K562 (cell line): ENCODE data around the gene LILRA6. TPM values are rescaled to one million over a fixed set of nuclear protein-coding genes. Genes with fewer than 3 reads are reported as not detected.

Source experiments
- GATAD2B ChIP-seq: fragments of 450-650 bp; IDR thresholded peaks from 2 replicates; pipeline ENCODE4 v1.6.1; 2017; ENCODE audit warnings: mild to moderate bottlenecking, borderline replicate concordance
- KLF1 ChIP-seq: fragments of 450-650 bp; IDR thresholded peaks from 2 replicates; pipeline ENCODE4 v1.6.1; 2016; ENCODE audit warnings: missing genetic modification characterization, missing compliant biosample characterization
- NEUROD1 ChIP-seq: fragments of 150-350 bp; IDR thresholded peaks from 2 replicates; pipeline ENCODE4 v1.6.1; 2014; ENCODE audit warnings: borderline replicate concordance, low read length, low read depth; ENCODE audit not compliant: partially characterized antibody
- POLR3G ChIP-seq: IDR thresholded peaks from 2 replicates; pipeline ENCODE4 v1.6.1; 2011; ENCODE audit not compliant: insufficient read length, insufficient replicate concordance; ENCODE audit errors: extremely low read depth
- SAP30 ChIP-seq: fragments of 200-600 bp; sonication (generic); IDR thresholded peaks from 2 replicates; pipeline ENCODE4 v1.6.1; 2012; ENCODE audit warnings: borderline replicate concordance, low read depth, mild to moderate bottlenecking, moderate library complexity, low read length, control low read depth, inconsistent platforms; ENCODE audit not compliant: insufficient read depth, poor library complexity, severe bottlenecking
- SREBF1 ChIP-seq: fragments of 150-350 bp; IDR thresholded peaks from 2 replicates; pipeline ENCODE4 v1.6.1; 2014; ENCODE audit warnings: antibody characterized with exemption, low read depth, low read length, borderline replicate concordance
- SRF ChIP-seq, 2 experiments: fragments of 250-450, 450-650 bp in 1 of 2; sonication (Bioruptor Pico) in 1 of 2; sonication (generic) in 1 of 2; formaldehyde crosslinking; IDR thresholded peaks; 2 replicates each; pipeline versions ENCODE4 v1.5.0 to v1.5.1; 2020 to 2022; ENCODE audit warnings: mild to moderate bottlenecking in 1 of 2, missing genetic modification reagents in 1 of 2
- SUPT5H ChIP-seq: fragments of 450-650 bp; IDR thresholded peaks from 2 replicates; pipeline ENCODE4 v1.6.1; 2016
- ZC3H8 ChIP-seq: fragments of 450-650 bp; IDR thresholded peaks from 2 replicates; pipeline ENCODE4 v1.6.1; 2017
- ZNF12 ChIP-seq: sonication (generic); formaldehyde crosslinking; IDR thresholded peaks from 2 replicates; pipeline ENCODE4 v1.4.0; 2020; ENCODE audit warnings: mild to moderate bottlenecking, missing genetic modification reagents
- ZNF316 ChIP-seq: fragments of 450-650 bp; IDR thresholded peaks from 2 replicates; pipeline ENCODE4 v1.6.1; 2016
- ZNF324 ChIP-seq: fragments of 250-450 bp; sonication (Bioruptor Pico); IDR thresholded peaks from 2 replicates; pipeline ENCODE4 v1.4.0; 2020; ENCODE audit warnings: mild to moderate bottlenecking
- ZNF431 ChIP-seq: sonication (generic); formaldehyde crosslinking; IDR thresholded peaks from 2 replicates; pipeline ENCODE4 v1.8.0; 2022; ENCODE audit warnings: mild to moderate bottlenecking, missing genetic modification reagents
- ZNF668 ChIP-seq: fragments of 250-450 bp; sonication (Bioruptor Pico); IDR thresholded peaks from 2 replicates; pipeline ENCODE4 v1.8.0; 2022; ENCODE audit warnings: mild to moderate bottlenecking, inconsistent platforms
- ZNF785 ChIP-seq: fragments of 250-450 bp; sonication (Bioruptor Pico); IDR thresholded peaks from 2 replicates; pipeline ENCODE4 v1.4.0; 2020; ENCODE audit warnings: mild to moderate bottlenecking
- polyA plus RNA-seq, 8 experiments: library from polyadenylated mRNA; depleted of rRNA in 4 of 8; stranded (reverse) in 5 of 8; unstranded in 3 of 8; fragments of >200 nt; fragmentation: Nextera tagmentation in 2 of 8; fragmentation: Illumina TruSeq in 1 of 8; extraction: Ambion mirVana in 2 of 8; extraction: Trizol in 1 of 8; gene quantifications; 2 replicates each; pipeline versions ENCODE4 v1.2.1 to v1.2.3, GENCODE V29; 2011 to 2014; ENCODE audit warnings: inconsistent platforms in 1 of 8, missing spikeins in 1 of 8
- total RNA-seq, 7 experiments: library from RNA; depleted of rRNA in 6 of 7; stranded (reverse); fragments of >200 nt in 6 of 7; fragmentation: Illumina TruSeq in 2 of 7; extraction: Trizol in 2 of 7; gene quantifications; 2 replicates each; pipeline versions ENCODE4 v1.2.1 to v1.2.3, GENCODE V29; 2011 to 2021; ENCODE audit warnings: low replicate concordance in 1 of 7
- TF ChIP-seq, protein P1 (sequence below): fragments of 450-650 bp; formaldehyde crosslinking; IDR thresholded peaks from 2 replicates; pipeline ENCODE4 v1.4.0; 2022; ENCODE audit warnings: missing genetic modification characterization
- TF ChIP-seq, protein P2 (sequence below): fragments of 250-450 bp; sonication (Bioruptor Pico); IDR thresholded peaks from 2 replicates; pipeline ENCODE4 v1.4.0; 2020; ENCODE audit warnings: mild to moderate bottlenecking, moderate library complexity, borderline replicate concordance
- TF ChIP-seq, protein P3 (sequence below): sonication (generic); formaldehyde crosslinking; IDR thresholded peaks from 2 replicates; pipeline ENCODE4 v1.8.0; 2022; ENCODE audit warnings: mild to moderate bottlenecking, missing genetic modification reagents
- TF ChIP-seq, protein P4 (sequence below): fragments of 250-450 bp; sonication (Bioruptor Pico); IDR thresholded peaks from 2 replicates; pipeline ENCODE4 v1.5.0; 2021; ENCODE audit warnings: mild to moderate bottlenecking, moderate library complexity

Gene LILRA6
- total and polyA plus RNA-seq, 9 of the 15 experiments (the other 6 are each of a cell fraction or from before 2014, with no cell fraction given) = 0.03 TPM; not detected in 8

DNA sequence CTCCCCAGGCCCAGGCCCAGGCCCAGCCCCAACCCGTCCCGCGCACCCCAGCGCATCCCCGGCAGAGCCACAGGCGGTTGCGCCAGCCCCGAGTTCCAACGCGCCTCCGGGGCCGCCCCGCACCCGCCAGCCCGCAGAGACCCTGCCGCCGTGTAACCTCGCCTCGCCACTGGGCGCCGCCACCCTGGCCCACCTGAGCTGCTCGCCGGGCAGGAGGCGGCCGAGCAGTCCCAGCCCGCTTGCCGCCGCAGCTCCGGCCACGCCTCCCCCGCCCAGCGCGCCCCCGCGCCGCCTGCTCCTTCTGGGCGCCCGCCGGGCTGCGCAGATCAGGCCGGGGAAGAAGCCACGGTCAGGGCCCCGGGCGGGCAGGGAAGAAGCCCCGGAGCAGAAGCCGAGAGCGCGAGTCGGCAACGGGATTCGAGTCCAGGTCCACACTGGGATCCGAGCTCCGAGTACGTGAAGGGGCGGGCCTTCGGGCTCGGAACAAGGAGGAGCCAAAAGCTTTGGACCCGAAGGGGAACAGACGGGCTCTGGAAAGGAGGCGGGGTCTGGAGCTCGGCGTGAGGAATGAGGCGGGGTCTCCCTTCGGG lies 53.4 kb downstream of the LILRA6 start, which contains the start of gene MBOAT7 (continued):
- TF ChIP-seq, protein P1, sequence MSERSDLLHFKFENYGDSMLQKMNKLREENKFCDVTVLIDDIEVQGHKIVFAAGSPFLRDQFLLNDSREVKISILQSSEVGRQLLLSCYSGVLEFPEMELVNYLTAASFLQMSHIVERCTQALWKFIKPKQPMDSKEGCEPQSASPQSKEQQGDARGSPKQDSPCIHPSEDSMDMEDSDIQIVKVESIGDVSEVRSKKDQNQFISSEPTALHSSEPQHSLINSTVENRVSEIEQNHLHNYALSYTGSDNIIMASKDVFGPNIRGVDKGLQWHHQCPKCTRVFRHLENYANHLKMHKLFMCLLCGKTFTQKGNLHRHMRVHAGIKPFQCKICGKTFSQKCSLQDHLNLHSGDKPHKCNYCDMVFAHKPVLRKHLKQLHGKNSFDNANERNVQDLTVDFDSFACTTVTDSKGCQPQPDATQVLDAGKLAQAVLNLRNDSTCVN (CRISPR knock-in tag) = no peak
- TF ChIP-seq NEUROD1 (peak; percentile 80), ZNF785 (CRISPR knock-in tag) (no peak), ZNF324 (CRISPR knock-in tag) (no peak), SUPT5H (peak; percentile 77), SAP30 (peak; percentile 78), SREBF1 (no peak), POLR3G (no peak), KLF1 (no peak), ZNF431 (no peak), SRF (CRISPR knock-in tag; IDR thresholded peaks at IDR 0.05) (peak in 1 of 2 experiments; percentile 2; a peak in 1 of 4 replicates), ZNF316 (no peak), ZNF12 (CRISPR knock-in tag) (0 out of 2 replicates have a peak, but pooled peaks have one; percentile 59), GATAD2B (no peak), ZNF668 (CRISPR knock-in tag) (no peak), ZC3H8 (no peak)
- TF ChIP-seq, protein P2, sequence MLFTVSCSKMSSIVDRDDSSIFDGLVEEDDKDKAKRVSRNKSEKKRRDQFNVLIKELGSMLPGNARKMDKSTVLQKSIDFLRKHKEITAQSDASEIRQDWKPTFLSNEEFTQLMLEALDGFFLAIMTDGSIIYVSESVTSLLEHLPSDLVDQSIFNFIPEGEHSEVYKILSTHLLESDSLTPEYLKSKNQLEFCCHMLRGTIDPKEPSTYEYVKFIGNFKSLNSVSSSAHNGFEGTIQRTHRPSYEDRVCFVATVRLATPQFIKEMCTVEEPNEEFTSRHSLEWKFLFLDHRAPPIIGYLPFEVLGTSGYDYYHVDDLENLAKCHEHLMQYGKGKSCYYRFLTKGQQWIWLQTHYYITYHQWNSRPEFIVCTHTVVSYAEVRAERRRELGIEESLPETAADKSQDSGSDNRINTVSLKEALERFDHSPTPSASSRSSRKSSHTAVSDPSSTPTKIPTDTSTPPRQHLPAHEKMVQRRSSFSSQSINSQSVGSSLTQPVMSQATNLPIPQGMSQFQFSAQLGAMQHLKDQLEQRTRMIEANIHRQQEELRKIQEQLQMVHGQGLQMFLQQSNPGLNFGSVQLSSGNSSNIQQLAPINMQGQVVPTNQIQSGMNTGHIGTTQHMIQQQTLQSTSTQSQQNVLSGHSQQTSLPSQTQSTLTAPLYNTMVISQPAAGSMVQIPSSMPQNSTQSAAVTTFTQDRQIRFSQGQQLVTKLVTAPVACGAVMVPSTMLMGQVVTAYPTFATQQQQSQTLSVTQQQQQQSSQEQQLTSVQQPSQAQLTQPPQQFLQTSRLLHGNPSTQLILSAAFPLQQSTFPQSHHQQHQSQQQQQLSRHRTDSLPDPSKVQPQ (CRISPR knock-in tag) = no peak
- TF ChIP-seq, protein P3, sequence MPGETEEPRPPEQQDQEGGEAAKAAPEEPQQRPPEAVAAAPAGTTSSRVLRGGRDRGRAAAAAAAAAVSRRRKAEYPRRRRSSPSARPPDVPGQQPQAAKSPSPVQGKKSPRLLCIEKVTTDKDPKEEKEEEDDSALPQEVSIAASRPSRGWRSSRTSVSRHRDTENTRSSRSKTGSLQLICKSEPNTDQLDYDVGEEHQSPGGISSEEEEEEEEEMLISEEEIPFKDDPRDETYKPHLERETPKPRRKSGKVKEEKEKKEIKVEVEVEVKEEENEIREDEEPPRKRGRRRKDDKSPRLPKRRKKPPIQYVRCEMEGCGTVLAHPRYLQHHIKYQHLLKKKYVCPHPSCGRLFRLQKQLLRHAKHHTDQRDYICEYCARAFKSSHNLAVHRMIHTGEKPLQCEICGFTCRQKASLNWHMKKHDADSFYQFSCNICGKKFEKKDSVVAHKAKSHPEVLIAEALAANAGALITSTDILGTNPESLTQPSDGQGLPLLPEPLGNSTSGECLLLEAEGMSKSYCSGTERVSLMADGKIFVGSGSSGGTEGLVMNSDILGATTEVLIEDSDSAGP (CRISPR knock-in tag) = no peak
- TF ChIP-seq, protein P4, sequence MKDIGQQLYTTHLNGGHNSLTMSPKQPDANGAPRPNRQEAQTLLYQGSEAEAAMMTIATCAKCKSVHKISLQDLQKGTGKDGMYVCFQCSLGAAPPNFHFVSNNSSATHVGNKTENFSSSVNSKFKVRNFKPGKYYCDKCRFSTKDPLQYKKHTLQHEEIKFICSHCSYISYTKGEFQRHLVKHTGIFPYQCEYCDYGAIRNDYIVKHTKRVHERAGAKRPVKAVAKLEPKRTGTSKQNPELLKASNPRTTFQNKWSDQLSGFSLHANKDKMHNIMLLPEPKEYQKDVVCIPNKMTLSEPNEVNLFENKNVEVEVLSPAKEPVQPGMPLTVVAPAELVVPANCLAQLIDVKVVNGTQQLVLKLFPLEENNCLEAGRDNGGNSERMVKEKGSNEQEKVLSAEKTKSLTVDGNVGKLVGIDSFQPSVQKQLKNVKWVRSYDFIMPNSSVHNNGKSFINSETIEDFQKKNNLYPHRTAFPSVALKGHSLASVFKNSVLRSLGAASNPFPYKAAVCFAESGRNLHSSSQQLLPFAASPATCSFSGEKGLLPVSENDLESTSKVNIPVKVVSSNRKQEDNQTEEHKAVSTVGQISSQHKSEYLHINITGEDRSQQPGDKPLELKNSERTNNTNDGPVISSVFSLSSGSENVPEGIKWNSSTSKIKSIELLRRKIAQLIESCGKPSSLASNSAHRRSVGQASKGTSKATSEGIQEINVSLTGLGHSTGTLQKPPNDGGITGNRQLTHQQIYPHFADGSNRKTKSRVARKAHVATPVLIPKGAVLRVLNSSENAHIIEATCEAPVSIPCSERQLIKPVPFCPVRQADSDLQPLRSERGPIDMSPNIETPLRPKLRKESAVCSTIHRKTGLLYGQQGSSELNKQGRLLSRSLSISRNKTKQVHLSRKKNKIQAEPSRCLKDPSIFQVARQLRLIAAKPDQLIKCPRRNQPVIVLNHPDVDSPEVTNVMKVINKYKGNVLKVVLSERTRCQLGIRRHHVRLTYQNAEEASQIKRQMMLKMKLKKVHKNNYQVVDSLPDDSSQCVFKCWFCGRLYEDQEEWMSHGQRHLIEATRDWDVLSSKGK (CRISPR knock-in tag) = no peak
